Right lobe of liver (tissue), 4 donors: ENCODE results near the gene MED6.

ENCODE experiments used
- CTCF ChIP-seq, 4 donors: fragments of 200-600 bp in 3 of 4; fragments of 450-650 bp in 1 of 4; IDR thresholded peaks; one replicate each; pipeline versions ENCODE4 v1.5.1 to v1.8.0; 2016 to 2022; ENCODE audit warnings: antibody characterized with exemption in 4 of 4, mild to moderate bottlenecking in 2 of 4
- POLR2A ChIP-seq: fragments of 450-650 bp; IDR thresholded peaks from one replicate; pipeline ENCODE4 v1.6.1; 2017; ENCODE audit warnings: antibody characterized with exemption, mild to moderate bottlenecking
- donor health status: DM: no; HTN: no; CAD: no.
- donor health status: DM: no; HTN: no; CAD: no.
- donor health status: DM: no; HTN: yes; CAD: no.

- no peak for TF ChIP-seq POLR2A
- no peak for TF ChIP-seq CTCF (IDR thresholded peaks at IDR 0.05)
These were observed 24.5 kb upstream of the MED6 start for GRCh38 chr14:70624972-70625371.
